GM19438 (cell line): ENCODE measurements around the gene B3GLCT.
"Not testable (repeated sequence)": the region's sequence is repeated elsewhere in the genome, so short reads cannot be mapped to it uniquely, and the experiment has no call there.

ENCODE experiments used
- ATAC-seq: cut with Tn5 transposase; IDR thresholded peaks from one replicate; pipeline ENCODE4 v1.9.1; 2021; ENCODE audit warnings: low read depth; ENCODE audit not compliant: unreplicated experiment

B3GLCT gene

DNA sequence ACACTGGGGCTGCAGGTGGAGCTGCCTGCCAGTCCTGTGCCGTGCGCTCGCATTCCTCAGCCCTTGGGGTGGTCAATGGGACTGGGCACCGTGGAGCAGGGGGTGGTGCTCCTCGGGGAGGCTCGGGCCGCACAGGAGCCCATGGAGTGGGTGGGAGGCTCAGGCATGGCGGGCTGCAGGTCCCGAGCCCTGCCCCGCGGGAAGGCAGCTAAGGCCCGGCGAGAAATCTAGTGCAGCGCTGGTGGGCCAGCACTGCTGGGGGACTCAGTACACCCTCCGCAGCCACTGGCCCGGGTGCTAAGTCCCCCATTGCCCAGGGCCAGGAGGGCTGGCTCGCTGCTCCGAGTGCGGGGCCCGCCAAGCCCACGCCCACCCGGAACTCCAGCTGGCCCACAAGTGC, 139.8 kb downstream of the B3GLCT start:
- not testable (repeated sequence) for ATAC-seq

DNA sequence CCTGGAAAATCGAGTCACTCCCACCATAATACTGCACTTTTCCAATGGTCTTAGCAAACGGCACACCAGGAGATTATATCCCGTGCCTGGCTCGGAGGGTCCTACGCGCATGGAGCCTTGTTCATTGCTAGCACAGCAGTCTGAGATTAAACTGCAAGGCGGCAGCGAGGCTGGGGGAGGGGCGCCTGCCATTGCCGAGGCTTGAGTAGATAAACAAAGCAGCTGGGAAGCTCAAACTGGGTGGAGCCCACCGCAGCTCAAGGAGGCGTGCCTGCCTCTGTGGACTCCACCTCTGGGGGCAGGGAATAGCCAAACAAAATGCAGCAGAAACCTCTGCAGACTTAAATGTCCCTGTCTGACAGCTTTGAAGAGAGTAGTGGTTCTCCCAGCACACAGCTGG, 141.1 kb downstream of the B3GLCT start:
- ATAC-seq: not testable (repeated sequence)

DNA sequence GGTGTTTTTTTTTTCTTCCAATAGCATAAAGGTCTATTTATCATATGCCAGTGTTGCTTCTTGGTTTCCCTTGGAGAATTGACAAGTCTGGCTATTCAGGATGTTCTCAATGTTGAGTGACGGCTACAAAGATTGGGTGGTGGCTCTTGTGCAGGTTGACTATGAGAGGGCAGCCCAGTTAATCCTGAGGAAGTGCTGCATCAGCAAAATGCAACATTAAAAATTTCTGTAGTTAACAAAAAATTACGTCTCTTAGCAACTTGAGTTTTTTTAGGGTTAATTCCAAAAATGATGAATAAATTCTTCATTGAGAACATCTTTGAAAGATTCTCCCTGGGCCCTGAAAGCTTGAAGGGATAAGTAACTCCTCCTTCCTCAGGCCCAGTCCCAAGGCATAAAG, 147.1 kb downstream of the B3GLCT start:
- ATAC-seq: no peak

DNA sequence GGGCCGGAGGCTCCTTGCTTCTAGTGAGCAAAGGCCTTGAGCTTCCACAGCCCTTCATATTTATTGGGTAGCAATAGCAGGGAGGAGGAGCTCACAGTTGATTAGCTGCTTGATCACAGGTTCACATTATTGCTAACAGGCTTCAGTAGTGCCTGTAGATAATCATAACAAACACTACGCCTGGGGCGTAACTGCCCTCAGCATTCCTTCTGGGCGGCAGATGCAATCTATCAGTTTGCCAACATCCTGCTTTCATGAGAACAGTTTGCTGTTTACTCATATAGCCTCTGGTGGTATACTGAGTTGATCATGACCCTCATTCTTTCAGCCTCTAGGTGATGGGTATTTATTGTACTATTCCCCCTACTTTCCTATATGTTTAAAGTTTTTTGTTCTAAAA, 149.4 kb downstream of the B3GLCT start:
- ATAC-seq: no peak

DNA sequence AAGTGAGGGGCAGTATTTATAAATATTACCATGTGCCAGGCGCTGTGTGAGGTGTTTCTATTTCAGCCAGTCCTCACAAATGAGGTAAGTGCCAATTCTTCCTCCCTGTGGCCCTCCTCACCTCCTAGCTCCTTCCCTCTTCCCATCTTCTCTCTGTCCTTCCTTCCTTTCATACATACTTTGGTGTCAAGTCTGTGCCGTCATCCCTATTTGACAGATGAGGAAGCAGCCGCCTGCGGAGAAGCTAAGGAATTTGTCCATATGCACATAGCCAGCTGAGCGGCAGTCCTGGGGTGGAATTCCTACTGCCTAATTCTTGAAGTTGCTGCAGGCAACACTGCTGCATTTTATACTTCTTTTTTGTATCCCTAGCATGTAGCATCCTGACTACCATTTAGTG, 150.8 kb downstream of the B3GLCT start:
- no peak for ATAC-seq

DNA sequence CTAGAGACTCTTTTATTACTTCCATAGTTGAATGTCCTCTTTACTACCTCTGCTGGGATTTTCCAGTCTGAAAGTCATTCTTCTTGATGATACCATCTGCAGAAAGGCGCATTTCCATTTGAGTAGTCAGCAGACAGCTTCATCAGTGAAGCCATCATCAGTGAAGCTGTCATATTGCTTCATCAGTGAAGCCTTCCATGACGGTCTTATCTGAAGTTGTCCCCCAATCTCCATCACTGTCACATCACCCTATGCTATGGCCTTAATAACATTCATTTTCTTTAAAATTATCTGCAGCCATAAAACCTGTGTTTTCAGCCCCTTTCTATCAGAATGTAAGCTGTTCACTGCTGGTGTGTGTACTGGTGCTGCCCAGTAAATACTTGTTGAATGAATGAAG, 151.6 kb downstream of the B3GLCT start:
- ATAC-seq: no peak

DNA sequence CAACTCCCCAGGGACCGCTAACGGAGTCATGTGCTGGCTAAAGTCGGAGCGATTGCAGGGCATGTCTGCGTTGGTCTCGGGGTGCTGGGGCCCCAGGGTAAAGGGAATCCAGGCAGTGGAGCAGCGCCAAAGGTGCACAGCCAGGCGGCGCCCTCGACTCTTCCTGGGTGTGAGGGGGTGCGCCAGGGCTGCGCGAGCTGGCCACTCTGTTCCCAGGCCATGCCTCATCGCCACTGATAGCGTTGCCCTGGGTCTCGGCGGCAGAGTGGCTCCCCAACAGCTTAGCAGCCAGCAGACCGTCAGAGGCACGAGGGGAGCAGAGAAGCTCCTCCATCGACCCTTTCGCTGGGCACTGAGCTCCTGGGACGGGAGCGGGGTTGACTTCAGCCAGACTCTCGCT, 152.7 kb downstream of the B3GLCT start:
- ATAC-seq: no peak

DNA sequence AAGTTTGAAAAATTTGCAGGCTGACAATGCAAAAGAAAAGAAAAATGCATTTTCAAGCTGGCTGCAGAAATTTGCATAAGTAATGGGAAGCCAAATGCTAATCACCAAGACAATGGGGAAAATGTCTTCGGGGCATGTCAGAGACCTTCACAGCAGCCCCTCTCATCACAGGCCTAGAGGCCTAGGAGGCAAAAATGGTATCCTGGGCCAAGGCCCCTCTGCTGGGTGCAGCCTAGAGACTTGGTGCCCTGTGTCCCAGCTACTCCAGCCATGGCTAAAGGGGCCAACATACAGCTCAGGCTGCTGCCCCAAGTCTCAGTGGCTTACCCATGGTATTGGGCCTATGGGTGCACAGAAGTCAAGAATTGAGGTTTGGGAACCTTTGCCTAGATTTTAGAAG, 155.2 kb downstream of the B3GLCT start:
- no peak for ATAC-seq

DNA sequence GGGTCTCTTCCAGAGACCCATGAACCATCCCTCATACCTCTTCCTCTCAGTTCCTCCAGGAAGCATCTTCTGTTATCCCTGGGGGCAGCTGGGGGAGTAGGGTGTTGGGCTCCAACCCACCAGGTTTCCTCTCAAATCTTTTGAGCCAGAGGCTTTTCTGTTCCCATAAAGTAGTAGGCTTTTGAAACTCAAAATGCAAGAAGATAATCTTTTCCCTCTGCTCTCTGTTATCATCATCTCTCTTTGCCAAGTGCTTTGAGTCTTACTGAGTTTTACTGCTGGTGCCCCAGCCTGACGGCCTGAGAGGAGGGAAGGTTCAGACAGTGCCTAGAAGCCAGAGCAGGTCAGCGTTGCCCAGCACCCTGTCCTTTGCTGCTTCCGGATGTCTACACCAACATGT, 157.2 kb downstream of the B3GLCT start:
- ATAC-seq: no peak

DNA sequence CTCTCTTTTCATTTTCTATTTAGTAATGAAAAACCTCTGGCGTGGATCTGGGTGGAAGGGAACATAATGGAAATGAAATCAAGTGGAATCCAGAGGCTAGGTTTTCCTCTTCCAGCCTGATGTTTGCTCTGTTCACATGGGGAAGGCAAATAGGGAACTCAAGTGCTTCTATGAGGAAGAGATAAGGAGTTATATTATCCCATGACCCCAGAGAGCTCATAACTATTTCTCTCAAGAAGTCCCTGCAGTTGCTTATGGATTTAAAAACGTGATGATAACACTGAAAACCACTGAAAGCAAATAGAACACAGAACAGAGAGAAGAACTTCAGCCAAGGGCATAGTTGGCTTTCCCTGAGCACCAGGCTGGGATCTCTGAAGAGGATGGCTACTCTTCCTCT, 157.8 kb downstream of the B3GLCT start:
- no peak for ATAC-seq

DNA sequence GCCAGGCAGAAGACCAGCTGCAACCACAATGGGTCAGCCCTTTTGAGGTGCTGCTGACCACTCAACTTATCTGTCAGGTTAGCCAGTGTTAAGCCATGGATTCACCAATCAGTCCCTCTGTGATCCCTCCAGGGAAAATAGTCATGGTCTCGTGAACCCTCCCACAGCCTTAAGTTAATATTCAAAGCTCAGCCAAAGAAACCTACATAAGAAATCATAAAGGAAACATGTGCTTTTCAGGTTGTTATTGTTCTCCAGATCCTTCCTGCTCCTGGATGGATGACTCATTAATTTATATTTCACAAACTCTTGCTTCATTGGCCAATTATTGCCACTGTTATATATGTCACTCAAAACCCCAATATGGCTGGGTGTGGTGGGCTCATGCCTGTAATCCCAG, 161.9 kb downstream of the B3GLCT start:
- no peak for ATAC-seq

DNA sequence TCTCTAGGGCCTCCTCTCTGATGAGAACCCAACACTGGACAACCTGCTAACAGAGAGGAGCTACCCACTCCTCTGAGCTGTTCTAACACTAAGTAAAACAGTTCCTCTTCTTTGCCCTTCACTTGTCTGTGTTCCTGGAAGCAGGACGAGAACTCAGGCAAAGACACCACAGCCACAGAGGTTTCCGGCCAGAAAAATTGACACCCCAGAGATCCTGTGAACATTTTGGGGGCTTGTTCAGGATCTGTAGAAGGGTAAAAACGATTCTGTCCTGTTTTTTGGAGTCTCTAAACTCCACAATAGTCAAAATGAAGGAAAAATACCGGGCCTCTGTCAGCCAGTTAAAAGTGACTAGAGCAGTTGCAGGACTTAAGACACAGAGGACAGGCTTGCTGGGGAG, 165.9 kb downstream of the B3GLCT start:
- ATAC-seq: no peak

DNA sequence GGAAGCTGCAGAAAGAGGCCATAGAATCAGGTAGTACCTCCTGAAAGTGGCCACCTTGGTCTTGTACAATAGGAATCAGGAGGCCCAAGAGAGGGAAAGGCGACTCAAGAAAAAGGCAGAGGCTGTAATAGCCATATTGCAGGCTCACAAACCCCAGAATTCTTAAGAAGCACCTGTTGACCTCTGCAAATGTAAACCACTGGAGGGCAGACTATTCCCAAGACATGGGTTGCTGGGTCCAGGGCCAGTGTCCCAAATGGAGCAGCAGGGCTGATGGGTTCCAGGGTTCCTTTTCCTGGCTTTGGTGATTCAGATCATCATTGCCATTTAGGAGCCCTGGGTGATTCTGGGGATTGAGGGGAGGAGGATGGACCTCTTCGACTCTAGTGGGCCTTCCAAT, 167.6 kb downstream of the B3GLCT start:
- no peak for ATAC-seq

DNA sequence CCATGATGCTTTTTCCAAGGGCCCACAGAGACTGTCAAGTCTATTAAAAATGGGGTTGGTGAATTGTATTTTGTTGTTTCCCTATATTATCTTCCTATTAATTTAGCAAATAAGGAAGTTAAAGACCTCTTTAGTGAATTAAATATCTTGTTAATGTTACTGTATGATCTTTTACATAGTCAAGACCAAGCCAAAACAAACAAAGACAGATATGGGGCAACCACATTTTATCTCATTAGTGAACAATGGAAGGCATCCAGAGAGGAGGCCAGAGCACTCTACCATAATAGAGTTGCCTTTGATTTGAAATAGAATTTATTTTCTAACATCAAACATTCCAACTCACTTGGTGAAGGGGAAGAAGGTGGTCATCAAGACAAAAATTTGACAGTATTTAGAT, 169.4 kb downstream of the B3GLCT start:
- ATAC-seq: no peak

DNA sequence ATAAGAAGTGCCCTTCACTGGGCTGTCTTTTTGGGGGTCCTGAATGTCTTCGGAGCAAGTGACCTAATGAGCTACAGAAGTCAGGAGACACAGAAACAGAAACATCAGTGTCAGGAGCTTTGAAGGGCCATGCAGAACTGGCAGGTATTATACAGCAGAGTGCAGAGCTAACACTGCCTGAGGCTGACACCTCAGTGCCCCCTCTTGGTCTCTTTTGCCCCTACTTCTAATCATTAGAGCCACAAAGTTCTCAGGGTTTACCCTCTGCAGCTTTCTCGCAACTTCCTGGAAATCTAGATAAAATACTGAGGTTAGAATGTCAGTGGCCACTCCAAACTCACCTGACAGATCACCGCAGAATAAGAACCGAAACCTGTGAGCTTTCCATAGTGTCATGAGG, 172.7 kb downstream of the B3GLCT start:
- ATAC-seq: no peak

DNA sequence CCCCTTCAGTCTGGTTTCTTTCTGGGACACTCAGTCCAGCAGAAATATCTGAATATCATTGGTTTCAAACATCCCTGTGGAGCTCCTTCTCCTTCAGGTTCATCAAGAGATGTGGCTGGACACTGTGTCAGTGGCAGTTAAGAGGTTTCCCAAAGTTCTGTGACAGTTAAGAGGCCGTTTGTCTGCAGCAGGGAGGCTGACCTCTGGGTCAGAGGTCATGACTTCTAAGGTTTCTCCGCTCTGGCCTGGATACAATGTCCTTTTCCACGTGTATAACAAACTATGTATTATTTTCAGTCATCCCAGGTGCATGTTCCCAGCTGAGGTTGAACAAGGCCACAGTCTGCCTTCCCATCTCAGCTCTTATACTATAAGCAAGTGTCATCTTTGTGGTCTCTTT, 174.9 kb downstream of the B3GLCT start:
- no peak for ATAC-seq

DNA sequence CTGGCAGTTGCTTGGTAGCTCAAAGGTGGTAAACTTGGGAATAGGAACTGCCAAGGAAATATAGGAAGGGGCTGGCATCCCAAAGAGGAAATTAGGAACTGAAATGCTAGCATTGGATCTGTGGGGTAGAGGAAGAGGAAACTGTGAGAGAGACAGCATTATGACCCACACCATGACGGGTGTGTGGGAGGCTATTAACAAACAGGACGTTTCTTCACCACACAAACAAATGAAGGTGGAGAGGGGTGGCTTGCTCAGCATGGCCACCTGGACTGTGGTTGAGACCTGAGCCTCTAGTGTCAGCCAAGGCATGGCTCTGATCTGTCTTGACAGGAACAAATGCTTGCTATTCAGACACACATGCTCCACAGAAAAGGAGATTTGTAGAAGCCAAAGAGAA, 178.2 kb downstream of the B3GLCT start:
- no peak for ATAC-seq

DNA sequence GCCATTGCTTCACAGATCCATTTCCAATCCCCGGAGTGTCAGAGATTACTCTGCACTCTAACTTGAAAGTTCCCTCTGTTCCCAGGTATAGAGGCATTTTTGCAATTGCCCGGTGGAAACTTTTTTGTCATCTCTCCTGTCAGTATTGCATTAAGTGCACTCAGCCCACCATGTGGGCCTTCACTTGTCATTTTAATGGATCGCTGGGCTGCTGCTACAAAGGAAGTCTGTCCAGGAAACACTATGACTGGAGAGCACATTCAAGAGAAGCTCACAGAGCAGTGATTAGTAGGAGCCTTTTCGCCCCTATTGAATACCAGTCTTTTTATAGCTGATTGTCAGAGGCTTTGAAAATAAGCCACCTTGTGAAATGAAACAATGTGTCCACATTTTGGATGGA, 180.9 kb downstream of the B3GLCT start:
- ATAC-seq: no peak
